ENCODE results near the gene CPPED1.

DNA sequence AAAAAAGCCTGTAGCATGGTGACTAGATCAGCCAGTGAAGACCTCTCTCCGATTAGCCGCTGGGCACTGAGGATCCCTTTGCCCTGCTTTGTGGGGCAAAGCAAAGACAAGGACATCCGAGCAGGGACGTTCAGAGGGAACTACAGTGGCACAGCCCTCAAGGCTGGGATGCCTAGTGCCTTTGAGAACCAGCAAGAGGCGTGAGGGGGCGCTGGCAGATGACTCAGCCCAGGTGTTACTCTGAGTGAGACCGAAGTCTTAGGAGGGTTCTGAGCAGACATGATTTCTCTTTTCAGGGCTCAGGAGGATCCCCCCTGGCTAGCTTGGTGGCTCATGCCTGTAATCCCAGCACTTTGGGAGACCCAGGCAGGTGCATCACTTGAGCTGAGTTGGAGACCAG lies 178.6 kb downstream of the CPPED1 start:
- TF ChIP-seq, protein P1, sequence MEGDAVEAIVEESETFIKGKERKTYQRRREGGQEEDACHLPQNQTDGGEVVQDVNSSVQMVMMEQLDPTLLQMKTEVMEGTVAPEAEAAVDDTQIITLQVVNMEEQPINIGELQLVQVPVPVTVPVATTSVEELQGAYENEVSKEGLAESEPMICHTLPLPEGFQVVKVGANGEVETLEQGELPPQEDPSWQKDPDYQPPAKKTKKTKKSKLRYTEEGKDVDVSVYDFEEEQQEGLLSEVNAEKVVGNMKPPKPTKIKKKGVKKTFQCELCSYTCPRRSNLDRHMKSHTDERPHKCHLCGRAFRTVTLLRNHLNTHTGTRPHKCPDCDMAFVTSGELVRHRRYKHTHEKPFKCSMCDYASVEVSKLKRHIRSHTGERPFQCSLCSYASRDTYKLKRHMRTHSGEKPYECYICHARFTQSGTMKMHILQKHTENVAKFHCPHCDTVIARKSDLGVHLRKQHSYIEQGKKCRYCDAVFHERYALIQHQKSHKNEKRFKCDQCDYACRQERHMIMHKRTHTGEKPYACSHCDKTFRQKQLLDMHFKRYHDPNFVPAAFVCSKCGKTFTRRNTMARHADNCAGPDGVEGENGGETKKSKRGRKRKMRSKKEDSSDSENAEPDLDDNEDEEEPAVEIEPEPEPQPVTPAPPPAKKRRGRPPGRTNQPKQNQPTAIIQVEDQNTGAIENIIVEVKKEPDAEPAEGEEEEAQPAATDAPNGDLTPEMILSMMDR (IDR thresholded peaks at IDR 0.05): no peak
- no peak for TF ChIP-seq POLR2AphosphoS5 (IDR thresholded peaks at IDR 0.05)

Data from sigmoid colon (tissue), 4 donors.